Measurements from ENCODE around the gene SPDYE1. TPM values are rescaled to one million over a fixed set of nuclear protein-coding genes. Genes with fewer than 3 reads are reported as not detected.
A peak's percentile ranks its signal among the peaks of the same experiment; 100 is the strongest.
"Not testable (repeated sequence)": the region's sequence is repeated elsewhere in the genome, so short reads cannot be mapped to it uniquely, and the experiment has no call there.

The SPDYE1 gene
- total RNA-seq, 1 donor from 2014 or later = not detected

DNA sequence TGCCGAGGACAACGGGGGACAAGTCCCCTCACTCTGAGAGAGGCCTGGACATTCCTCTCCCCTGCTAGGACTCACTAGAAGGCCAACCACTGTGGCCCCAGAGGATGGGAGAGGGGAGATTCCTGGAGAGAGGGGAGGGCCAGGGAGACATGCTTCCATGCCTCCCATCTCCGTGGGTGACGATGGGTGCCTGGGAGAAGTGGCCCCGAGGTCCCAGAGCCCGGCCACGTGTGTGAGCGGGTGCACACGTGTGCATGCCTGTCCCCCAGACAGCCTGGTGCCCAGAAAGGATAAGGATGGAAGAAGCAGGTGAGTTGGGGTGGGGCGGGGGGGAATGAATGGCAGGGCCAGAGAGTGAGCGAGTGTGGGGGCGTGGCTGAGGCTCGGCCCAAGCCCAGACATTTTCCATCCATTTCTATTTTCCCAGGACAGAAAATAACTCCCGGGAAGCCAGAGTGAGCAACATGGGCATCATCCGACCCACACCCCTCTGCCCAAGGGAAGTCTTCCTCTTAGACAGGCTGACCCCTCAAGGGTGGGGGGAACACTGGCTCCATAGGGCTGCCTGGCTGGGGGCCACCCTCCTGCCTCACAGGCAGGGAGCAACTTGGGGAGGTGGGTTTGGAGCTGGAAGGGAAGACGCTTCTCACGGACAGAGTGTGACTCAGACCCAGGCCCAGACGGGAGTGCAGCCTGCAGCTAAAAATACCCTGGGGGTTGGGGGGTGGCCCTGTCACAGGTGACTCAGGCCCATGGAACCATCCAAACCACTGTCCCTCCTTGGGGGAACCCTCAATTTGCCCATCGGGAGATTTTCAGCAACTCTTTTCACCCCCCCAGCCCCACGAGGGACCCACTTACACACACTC is 29.3 kb upstream of the SPDYE1 start:
- ATAC-seq (ENCODE audit: low read depth); H3K27me3 Mint-ChIP-seq; H3K27ac Mint-ChIP-seq; H3K36me3 Mint-ChIP-seq (ENCODE audit: low read depth); intact Hi-C loops (cut with micrococcal nuclease); H3K9me3 Mint-ChIP-seq; POLR2A ChIA-PET; CTCF ChIA-PET; H3K4me1 Mint-ChIP-seq; DNase-seq; H3K4me3 Mint-ChIP-seq: not testable (repeated sequence)

DNA sequence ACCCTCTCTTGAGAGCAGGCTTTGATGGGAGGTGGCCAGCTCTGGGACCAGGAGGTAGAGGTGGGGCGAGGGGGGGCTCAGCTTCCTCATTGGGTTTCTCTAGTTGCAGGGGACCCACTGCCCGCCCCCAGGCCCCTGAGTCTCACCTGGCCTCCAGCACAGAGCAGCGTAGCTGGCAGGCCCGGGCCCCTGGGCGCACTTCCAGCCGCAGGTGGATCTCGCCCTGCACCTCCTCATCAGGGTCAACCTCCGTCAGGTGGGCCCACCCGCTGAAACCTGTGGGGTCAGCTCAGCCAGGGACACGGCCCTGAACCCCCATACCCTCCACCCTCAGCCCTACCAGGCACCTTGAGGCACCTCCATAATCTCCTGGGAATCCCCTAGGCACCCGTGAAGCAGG is 28.1 kb upstream of the SPDYE1 start:
- H3K9me3 Mint-ChIP-seq; H3K36me3 Mint-ChIP-seq (ENCODE audit: low read depth); H3K27ac Mint-ChIP-seq; ATAC-seq (ENCODE audit: low read depth); H3K27me3 Mint-ChIP-seq; CTCF ChIA-PET; DNase-seq; H3K4me3 Mint-ChIP-seq; intact Hi-C loops (cut with micrococcal nuclease); POLR2A ChIA-PET; H3K4me1 Mint-ChIP-seq: not testable (repeated sequence)

DNA sequence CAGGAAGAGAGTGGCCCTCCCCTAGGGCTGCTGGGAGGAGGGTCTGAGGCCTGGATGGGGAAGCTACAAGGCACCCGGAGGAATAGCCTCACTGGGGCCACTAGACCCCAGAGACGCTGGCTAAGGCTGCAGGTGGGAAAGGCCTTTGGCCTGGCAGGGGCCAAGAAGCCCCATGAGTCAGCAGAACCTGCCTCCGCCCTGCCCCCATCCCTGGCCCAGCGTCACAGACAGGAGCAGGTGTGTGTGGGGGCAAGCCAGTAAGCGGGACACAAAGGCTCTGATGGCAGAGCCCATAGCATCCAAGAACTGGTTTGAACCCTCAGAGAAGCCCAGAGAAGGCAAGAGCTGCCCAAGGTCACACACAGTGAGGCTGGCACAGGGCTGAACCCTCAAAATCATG is 27.0 kb upstream of the SPDYE1 start:
- H3K36me3 Mint-ChIP-seq (ENCODE audit: low read depth); POLR2A ChIA-PET; ATAC-seq (ENCODE audit: low read depth); DNase-seq; H3K4me1 Mint-ChIP-seq; H3K27me3 Mint-ChIP-seq; CTCF ChIA-PET; H3K4me3 Mint-ChIP-seq; H3K9me3 Mint-ChIP-seq; intact Hi-C loops (cut with micrococcal nuclease); H3K27ac Mint-ChIP-seq: not testable (repeated sequence)

DNA sequence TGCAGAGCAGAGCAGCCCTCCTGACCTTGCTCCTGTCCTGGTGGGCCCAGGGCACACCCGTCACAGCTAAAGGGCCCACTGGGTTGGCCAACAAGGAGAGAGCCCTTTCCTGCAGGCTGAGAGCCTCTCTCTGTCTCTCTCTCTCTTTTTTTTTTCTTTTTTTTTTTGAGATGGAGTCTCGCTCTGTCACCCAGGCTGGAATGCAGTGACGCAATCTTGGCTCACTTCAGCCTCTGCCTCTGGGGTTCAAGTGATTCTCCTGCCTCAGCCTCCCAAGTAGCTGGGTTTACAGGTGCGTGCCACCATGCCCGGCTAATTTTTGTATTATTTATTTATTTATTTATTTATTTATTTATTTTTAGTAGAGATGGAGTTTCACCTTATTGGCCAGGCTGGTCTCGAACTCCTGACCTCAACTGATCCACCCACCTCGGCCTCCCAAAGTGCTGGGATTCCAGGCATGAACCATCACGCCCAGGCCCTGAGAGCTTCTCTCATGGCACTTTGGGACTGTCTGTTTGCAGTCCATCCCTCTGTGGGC is 23.6 kb upstream of the SPDYE1 start:
- ATAC-seq (ENCODE audit: low read depth); H3K9me3 Mint-ChIP-seq; CTCF ChIA-PET; DNase-seq; H3K4me1 Mint-ChIP-seq; H3K4me3 Mint-ChIP-seq; intact Hi-C loops (cut with micrococcal nuclease); H3K27ac Mint-ChIP-seq; H3K27me3 Mint-ChIP-seq; H3K36me3 Mint-ChIP-seq (ENCODE audit: low read depth); POLR2A ChIA-PET: not testable (repeated sequence)

DNA sequence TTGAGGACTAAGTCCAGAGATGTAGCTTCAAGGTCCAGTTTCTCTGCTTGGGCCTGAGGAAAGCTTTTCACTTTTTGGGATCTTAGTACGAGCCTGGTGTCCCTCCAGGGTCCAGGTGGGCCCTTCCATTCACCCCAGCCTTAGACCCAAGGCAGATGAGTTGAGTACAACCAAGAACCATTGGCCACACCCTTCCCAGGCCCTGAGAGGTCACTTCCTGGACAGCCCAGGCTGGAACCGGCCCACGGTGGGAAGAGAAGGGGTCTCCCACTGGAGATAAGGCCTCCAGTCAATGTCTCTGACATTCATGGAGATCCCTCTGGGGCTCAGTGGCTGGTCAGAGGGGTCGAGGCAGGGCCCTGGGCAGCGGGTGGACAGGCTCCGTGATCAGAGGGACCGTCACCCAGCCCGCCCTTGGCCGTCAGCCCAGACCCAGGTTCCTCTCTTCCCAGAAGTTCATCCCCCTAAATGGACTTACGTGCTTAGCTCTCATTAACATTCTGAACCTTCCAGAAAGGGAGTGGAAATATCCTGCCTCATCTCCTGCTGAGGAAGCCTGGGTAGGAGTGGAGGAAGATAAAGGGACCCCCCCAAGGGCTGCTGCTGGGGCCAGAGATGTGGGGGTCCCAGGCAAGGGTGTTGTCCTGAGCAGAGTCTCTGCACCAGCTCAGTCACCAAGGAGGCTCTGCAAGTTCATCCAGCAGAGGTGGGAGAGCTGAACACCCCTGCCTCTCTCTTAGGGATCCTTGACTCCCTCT is 22.8 kb upstream of the SPDYE1 start:
- CTCF ChIA-PET = not testable (repeated sequence)

DNA sequence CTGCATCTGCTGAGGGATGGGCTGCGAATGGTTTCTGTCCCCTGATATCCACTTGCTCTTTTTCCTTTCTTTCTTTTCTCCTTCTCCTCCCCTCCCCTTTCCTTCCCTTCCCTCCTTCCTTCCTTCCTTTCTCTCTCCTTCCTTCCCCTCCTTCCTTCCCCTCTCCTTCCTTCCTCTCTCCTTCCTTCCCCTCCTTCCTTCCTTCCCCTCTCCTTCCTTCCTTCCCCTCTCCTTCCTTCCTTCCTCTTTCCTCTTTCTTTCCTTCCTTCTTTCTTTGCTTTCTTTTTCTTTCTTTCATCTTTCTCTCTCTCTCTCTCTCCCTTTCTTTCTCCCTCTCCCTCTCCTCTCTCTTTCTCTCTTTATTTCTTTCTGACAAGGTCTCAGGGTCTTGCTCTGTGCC is 20.2 kb upstream of the SPDYE1 start:
- POLR2A ChIA-PET = no interaction called here
- DNase-seq = no peak
- TF ChIP-seq, protein P1, sequence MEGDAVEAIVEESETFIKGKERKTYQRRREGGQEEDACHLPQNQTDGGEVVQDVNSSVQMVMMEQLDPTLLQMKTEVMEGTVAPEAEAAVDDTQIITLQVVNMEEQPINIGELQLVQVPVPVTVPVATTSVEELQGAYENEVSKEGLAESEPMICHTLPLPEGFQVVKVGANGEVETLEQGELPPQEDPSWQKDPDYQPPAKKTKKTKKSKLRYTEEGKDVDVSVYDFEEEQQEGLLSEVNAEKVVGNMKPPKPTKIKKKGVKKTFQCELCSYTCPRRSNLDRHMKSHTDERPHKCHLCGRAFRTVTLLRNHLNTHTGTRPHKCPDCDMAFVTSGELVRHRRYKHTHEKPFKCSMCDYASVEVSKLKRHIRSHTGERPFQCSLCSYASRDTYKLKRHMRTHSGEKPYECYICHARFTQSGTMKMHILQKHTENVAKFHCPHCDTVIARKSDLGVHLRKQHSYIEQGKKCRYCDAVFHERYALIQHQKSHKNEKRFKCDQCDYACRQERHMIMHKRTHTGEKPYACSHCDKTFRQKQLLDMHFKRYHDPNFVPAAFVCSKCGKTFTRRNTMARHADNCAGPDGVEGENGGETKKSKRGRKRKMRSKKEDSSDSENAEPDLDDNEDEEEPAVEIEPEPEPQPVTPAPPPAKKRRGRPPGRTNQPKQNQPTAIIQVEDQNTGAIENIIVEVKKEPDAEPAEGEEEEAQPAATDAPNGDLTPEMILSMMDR (IDR thresholded peaks at IDR 0.05) = no peak
- no peaks in the 10 kb centered on the region for H3K27me3 Mint-ChIP-seq
- intact Hi-C loops (cut with micrococcal nuclease) = no loop called here
- peaks cover 1% of the 10 kb centered on the region for H3K36me3 Mint-ChIP-seq (ENCODE audit: low read depth)
- H3K27ac Mint-ChIP-seq = no peak overlapping the region
- CTCF ChIA-PET = interaction anchor here (0.7 kb wide), 1 partner anchor 555 kb away, joined by 3 read pairs; no protein-coding TSS in a partner anchor
- H3K4me1 Mint-ChIP-seq = no peaks in the 10 kb centered on the region
- H3K4me3 Mint-ChIP-seq = no peak overlapping the region
- ATAC-seq (ENCODE audit: low read depth) = no peak
- H3K9me3 Mint-ChIP-seq = no peaks in the 10 kb centered on the region

More for the DNA sequence above, 22.8 kb upstream of the SPDYE1 start:
- DNase-seq; H3K4me1 Mint-ChIP-seq; H3K9me3 Mint-ChIP-seq; H3K27me3 Mint-ChIP-seq; POLR2A ChIA-PET; H3K36me3 Mint-ChIP-seq (ENCODE audit: low read depth); H3K27ac Mint-ChIP-seq; H3K4me3 Mint-ChIP-seq; ATAC-seq (ENCODE audit: low read depth); intact Hi-C loops (cut with micrococcal nuclease): not testable (repeated sequence)

DNA sequence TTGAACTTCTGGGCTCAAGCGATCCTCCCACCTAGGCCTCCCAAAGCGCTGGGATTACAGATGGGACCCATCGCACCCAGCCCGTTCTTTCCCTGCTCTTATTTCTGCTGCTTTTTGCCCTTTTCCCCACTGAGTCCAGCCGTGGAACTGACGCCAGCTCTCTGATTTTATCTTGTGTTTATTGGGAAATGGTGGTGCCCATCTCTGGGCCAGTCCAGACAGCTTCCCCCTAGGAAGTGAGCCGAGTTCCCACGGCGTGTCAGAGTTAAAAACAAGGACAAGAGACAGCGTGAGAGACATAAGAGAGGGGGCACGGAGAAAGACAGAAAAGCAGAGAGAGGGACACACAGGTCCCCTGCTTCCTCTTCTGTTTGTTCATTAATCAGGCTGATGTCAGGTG is 19.6 kb upstream of the SPDYE1 start:
- ATAC-seq (ENCODE audit: low read depth); H3K27ac Mint-ChIP-seq; H3K4me3 Mint-ChIP-seq; H3K27me3 Mint-ChIP-seq; H3K4me1 Mint-ChIP-seq; H3K36me3 Mint-ChIP-seq (ENCODE audit: low read depth); intact Hi-C loops (cut with micrococcal nuclease); H3K9me3 Mint-ChIP-seq; POLR2A ChIA-PET; DNase-seq: not testable (repeated sequence)
- CTCF ChIA-PET = interaction anchor here (0.7 kb wide), 1 partner anchor 555 kb away, joined by 3 read pairs; no protein-coding TSS in a partner anchor

DNA sequence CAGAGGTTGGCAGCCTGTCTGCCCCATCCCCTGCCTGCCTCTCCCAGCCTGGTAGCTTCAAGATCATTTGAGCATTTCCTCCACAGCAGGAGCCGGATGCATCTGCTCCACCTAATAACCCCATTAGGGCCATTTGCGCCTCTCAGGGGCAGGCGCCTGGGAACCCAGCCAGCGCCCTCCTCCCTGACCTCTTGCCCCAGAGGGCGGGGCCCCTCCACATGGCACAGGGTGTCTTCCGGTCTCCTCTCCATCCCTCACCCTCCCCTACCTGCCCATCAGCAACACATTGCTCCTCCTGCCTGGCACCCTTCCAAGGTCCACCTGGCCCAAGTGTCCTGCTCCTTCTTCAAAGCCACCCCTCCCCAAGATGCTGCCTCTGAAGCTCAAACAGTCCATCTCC is 14.8 kb upstream of the SPDYE1 start:
- H3K9me3 Mint-ChIP-seq; H3K4me3 Mint-ChIP-seq; H3K27ac Mint-ChIP-seq; H3K36me3 Mint-ChIP-seq (ENCODE audit: low read depth); H3K4me1 Mint-ChIP-seq; DNase-seq; POLR2A ChIA-PET; CTCF ChIA-PET; intact Hi-C loops (cut with micrococcal nuclease); H3K27me3 Mint-ChIP-seq; ATAC-seq (ENCODE audit: low read depth): not testable (repeated sequence)

DNA sequence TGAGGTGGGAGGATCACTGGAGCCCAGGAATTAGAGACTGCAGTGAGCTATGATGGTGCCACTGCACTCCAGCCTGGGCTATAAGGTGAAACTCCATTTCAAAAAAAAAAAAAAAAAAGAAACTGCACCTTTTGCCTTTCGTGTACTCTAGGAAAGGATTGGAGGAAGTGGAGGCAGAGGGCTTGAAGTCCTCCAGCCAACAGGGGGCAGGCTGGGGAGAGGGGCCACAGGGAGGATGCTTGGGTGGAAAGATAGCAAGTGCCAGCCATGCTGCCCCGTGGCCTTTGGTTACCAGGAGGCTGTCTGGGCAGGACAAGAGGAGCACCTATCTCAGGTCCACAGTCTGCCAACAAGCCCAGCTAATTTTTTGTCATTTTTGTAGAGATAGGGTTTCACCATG is 14.0 kb upstream of the SPDYE1 start:
- H3K4me1 Mint-ChIP-seq; H3K9me3 Mint-ChIP-seq; CTCF ChIA-PET; H3K27me3 Mint-ChIP-seq; H3K27ac Mint-ChIP-seq; DNase-seq; H3K36me3 Mint-ChIP-seq (ENCODE audit: low read depth); H3K4me3 Mint-ChIP-seq; intact Hi-C loops (cut with micrococcal nuclease); ATAC-seq (ENCODE audit: low read depth): not testable (repeated sequence)
- POLR2A ChIA-PET = interaction anchor here (0.6 kb wide), 1 partner anchor 235 kb away, joined by 3 read pairs; no protein-coding TSS in a partner anchor

DNA sequence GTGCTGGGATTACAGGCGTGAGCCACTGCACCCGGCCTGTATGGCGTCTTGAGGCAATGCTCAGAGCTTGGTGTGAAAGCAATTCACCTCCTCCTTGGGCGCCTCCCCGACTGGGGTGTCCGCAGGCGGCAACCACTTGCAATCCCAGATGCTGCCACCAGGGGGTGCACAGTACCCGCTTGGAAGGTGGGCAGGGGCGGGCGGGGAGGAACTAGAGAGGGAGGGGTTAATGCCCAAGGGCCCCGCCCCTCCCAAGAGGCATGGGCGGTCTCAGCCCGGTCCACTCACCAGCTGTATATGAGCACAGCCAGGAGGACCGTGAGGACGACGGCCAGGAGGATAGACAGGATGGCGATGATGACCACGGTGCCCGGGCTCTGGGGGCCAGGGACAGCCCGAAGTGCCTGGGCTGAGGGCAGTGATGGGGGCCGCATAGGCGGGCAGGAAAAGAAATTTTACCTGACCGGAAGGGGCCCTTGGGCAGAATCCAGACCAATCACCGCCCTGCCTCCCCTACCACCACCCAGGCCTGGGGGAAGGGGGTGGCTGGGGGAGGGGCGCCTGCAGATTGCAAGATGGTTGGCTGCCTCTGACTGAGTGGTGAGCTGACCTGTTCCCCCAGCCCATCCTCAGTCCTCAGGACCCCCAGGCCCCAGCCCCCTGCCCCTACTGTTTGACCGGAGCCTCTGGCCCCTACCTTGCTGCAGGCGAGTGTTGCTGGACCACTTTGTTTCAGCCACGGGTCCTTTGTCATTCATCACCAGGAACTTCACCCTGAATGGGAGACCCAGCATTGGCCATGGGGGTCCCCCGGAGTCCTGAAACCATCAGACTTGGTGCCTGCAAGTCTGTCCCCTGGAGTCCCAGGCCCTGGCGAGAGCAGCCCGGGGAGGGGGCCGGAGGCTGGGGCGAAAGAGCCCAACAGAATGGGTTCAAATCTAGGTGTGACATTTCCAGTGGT is 11.5 kb upstream of the SPDYE1 start:
- POLR2A ChIA-PET; H3K36me3 Mint-ChIP-seq (ENCODE audit: low read depth); H3K4me1 Mint-ChIP-seq; CTCF ChIA-PET; intact Hi-C loops (cut with micrococcal nuclease); H3K9me3 Mint-ChIP-seq; H3K27me3 Mint-ChIP-seq: not testable (repeated sequence)
- H3K27ac Mint-ChIP-seq = peak overlapping the region; percentile 42
- ATAC-seq (ENCODE audit: low read depth) (peak; percentile 94), DNase-seq (peak; percentile 77)
- H3K4me3 Mint-ChIP-seq = peak overlapping the region; percentile 76
